GM12878 (cell line): ENCODE data around the gene TMEM52. TPM values are rescaled to one million over a fixed set of nuclear protein-coding genes. Genes with fewer than 3 reads are reported as not detected.

Experiments
- ATAC-seq: fragments of 200-7000 bp; cut with Tn5 transposase; 3 replicates; pipeline ENCODE4 v1.9.1; 2020; ENCODE audit warnings: mild to moderate bottlenecking, moderate library complexity
- BruUV-seq: library from RNA; stranded (reverse); fragments of 400-500 nt; replicated peaks from 2 replicates; lab custom pipeline; 2021; lab: Mats Ljungman, UMichigan
- CTCF ChIA-PET: fragments of 300-600 bp; sonication (Branson Sonifier 250); formaldehyde crosslinking; extraction: SDS; loops from one replicate; lab custom pipeline; 2021; ENCODE audit warnings: inconsistent platforms; lab: Yijun Ruan, JAX
- POLR2A ChIA-PET: fragments of 350-600 bp; formaldehyde crosslinking; extraction: SDS; loops from one replicate; lab custom pipeline; 2021; ENCODE audit warnings: inconsistent platforms; lab: Charles Lee
- RAD21 ChIA-PET: fragments of 300-600 bp; sonication (Branson Sonifier 250); formaldehyde crosslinking; loops from one replicate; lab custom pipeline; 2023; ENCODE audit warnings: antibody characterized with exemption; ENCODE audit not compliant: unreplicated experiment; lab: Charles Lee
- SMC1A ChIA-PET: fragments of 300-600 bp; sonication (Branson Sonifier 250); formaldehyde crosslinking; loops from one replicate; lab custom pipeline; 2023; ENCODE audit not compliant: unreplicated experiment, uncharacterized antibody; lab: Charles Lee
- DNase-seq: peaks from one replicate; pipeline ENCODE4 v3.0.0-alpha.2; 2011; ENCODE audit warnings: low read depth, low spot score
- FAIRE-seq: peaks from 3 replicates; lab custom pipeline; 2011; peaks lifted over from hg19 to GRCh38; lab: Jason Lieb, UNC
- H2AFZ ChIP-seq: 2 replicates; pipeline ENCODE4 v1.6.0; 2011; ENCODE audit warnings: low read depth, low read length, control low read depth; ENCODE audit not compliant: control insufficient read depth
- H3K27ac ChIP-seq: 2 replicates; pipeline ENCODE4 v1.5.1; 2011; ENCODE audit warnings: control low read depth; ENCODE audit not compliant: control insufficient read depth, insufficient read depth
- H3K27me3 ChIP-seq, 2 experiments: replicated peaks in 1 of 2; 2 replicates each; pipeline versions ENCODE4 v1.6.0 to v1.6.1; 2011; ENCODE audit warnings: low read length in 1 of 2; ENCODE audit not compliant: control insufficient read depth in 2 of 2, insufficient read depth in 2 of 2
- H3K36me3 ChIP-seq, 2 experiments: 2 replicates each; pipeline ENCODE4 v1.5.1; 2011; ENCODE audit warnings: low read length in 1 of 2; ENCODE audit not compliant: control insufficient read depth in 2 of 2, insufficient read depth in 2 of 2
- H3K4me1 ChIP-seq: 2 replicates; pipeline ENCODE4 v1.6.1; 2011; ENCODE audit warnings: mild to moderate bottlenecking, low read length, moderate library complexity, mixed read lengths; ENCODE audit not compliant: control insufficient read depth, insufficient read depth
- H3K4me2 ChIP-seq: 2 replicates; pipeline ENCODE4 v1.6.0; 2011; ENCODE audit warnings: control low read depth; ENCODE audit not compliant: control insufficient read depth, insufficient read depth
- H3K4me3 ChIP-seq: fragments of 200-600 bp; sonication (generic); 2 replicates; pipeline ENCODE4 v1.5.1; 2016
- H3K79me2 ChIP-seq: 2 replicates; pipeline ENCODE4 v1.6.0; 2011; ENCODE audit warnings: low read length; ENCODE audit not compliant: control insufficient read depth, insufficient read depth
- H3K9ac ChIP-seq: 2 replicates; pipeline ENCODE4 v1.8.0; 2011; ENCODE audit warnings: low read length, control low read depth, mixed read lengths; ENCODE audit not compliant: control insufficient read depth, insufficient read depth
- H3K9me3 ChIP-seq: replicated peaks from 3 replicates; pipeline ENCODE4 v1.5.1; 2011; ENCODE audit warnings: mild to moderate bottlenecking, low read length; ENCODE audit not compliant: control insufficient read depth, insufficient read depth
- H4K20me1 ChIP-seq: 2 replicates; pipeline ENCODE4 v1.6.0; 2011; ENCODE audit not compliant: control insufficient read depth, insufficient read depth
- ATF3 ChIP-seq: IDR thresholded peaks from 2 replicates; pipeline ENCODE4 v1.6.1; 2011; ENCODE audit warnings: low read depth, mild to moderate bottlenecking, low read length, moderate library complexity, borderline replicate concordance; ENCODE audit errors: extremely low read depth
- ATF7 ChIP-seq: fragments of 450-650 bp; IDR thresholded peaks from 2 replicates; pipeline ENCODE4 v1.6.1; 2016; ENCODE audit warnings: low read depth, mild to moderate bottlenecking
- BCL11A ChIP-seq: IDR thresholded peaks from 2 replicates; pipeline ENCODE4 v1.6.1; 2011; ENCODE audit warnings: low read depth, low read length
- CEBPZ ChIP-seq: fragments of 150-350 bp; IDR thresholded peaks from 2 replicates; pipeline ENCODE4 v1.6.1; 2016; ENCODE audit warnings: low read depth, low read length
- CHD1 ChIP-seq: IDR thresholded peaks from 2 replicates; pipeline ENCODE4 v1.6.1; 2012; ENCODE audit warnings: low read depth, low read length, improper control_type of control experiment
- EP300 ChIP-seq, 2 experiments: fragments of 150-350 bp in 1 of 2; IDR thresholded peaks; 2 replicates each; pipeline ENCODE4 v1.6.1; 2011 to 2012; ENCODE audit warnings: low read depth in 2 of 2, low read length in 2 of 2, borderline replicate concordance in 1 of 2, improper control_type of control experiment in 1 of 2, inconsistent platforms in 1 of 2; ENCODE audit not compliant: control insufficient read depth in 1 of 2
- EZH2 ChIP-seq: IDR thresholded peaks from 2 replicates; pipeline ENCODE4 v1.6.1; 2012; ENCODE audit warnings: low read depth, mild to moderate bottlenecking, control low read depth, inconsistent platforms, low read length, borderline replicate concordance; ENCODE audit not compliant: control insufficient read depth
- LARP7 ChIP-seq: fragments of 450-650 bp; IDR thresholded peaks from 2 replicates; pipeline ENCODE4 v1.6.1; 2017; ENCODE audit warnings: mild to moderate bottlenecking
- MYB ChIP-seq: fragments of 150-350 bp; IDR thresholded peaks from 2 replicates; pipeline ENCODE4 v1.6.1; 2014; ENCODE audit warnings: mild to moderate bottlenecking, low read depth, low read length, borderline replicate concordance
- NFIC ChIP-seq: IDR thresholded peaks from 2 replicates; pipeline ENCODE4 v1.6.1; 2012; ENCODE audit warnings: low read depth, mild to moderate bottlenecking, inconsistent platforms, low read length, moderate library complexity
- RB1 ChIP-seq: fragments of 450-650 bp; formaldehyde crosslinking; IDR thresholded peaks from 2 replicates; pipeline ENCODE4 v1.6.1; 2017; ENCODE audit warnings: mild to moderate bottlenecking, borderline replicate concordance
- SKIL ChIP-seq: fragments of 450-650 bp; IDR thresholded peaks from 2 replicates; pipeline ENCODE4 v1.6.1; 2017; ENCODE audit warnings: mild to moderate bottlenecking, low read depth, inconsistent platforms; ENCODE audit not compliant: poor library complexity, severe bottlenecking
- SMAD1 ChIP-seq: fragments of 450-650 bp; IDR thresholded peaks from 2 replicates; pipeline ENCODE4 v1.6.1; 2018; ENCODE audit warnings: mild to moderate bottlenecking, low read depth; ENCODE audit not compliant: partially characterized antibody
- SMARCA5 ChIP-seq: fragments of 450-650 bp; IDR thresholded peaks from 2 replicates; pipeline ENCODE4 v1.6.1; 2017; ENCODE audit warnings: mild to moderate bottlenecking
- STAT1 ChIP-seq: fragments of 450-650 bp; conservative IDR thresholded peaks from 2 replicates; pipeline ENCODE4 v1.6.1; 2014; ENCODE audit warnings: antibody characterized with exemption, mild to moderate bottlenecking
- ZNF24 ChIP-seq: fragments of 450-650 bp; IDR thresholded peaks from 2 replicates; pipeline ENCODE4 v1.6.1; 2017; ENCODE audit warnings: antibody characterized with exemption, mild to moderate bottlenecking
- ZZZ3 ChIP-seq: IDR thresholded peaks from 2 replicates; pipeline ENCODE4 v1.6.1; 2011; ENCODE audit warnings: low read depth; ENCODE audit not compliant: control insufficient read depth, insufficient read length
- WGBS: methylation state at CpG from one replicate; pipeline ENCODE4 v1.1.6; 2016; ENCODE audit warnings: low lambda C conversion rate; ENCODE audit not compliant: insufficient replicate concordance, insufficient coverage; ENCODE audit errors: missing lambda C conversion rate; 5-methylcytosine and 5-hydroxymethylcytosine counted together
- in situ Hi-C: fragments of 300-500 bp; cut with MboI; formaldehyde crosslinking; loops from 9 replicates; pipeline ENCODE4 v1.14.3; 2018; ENCODE audit warnings: mixed read lengths
- intact Hi-C: fragments of 100-400 bp; cut with micrococcal nuclease; formaldehyde crosslinking; loops from one replicate; pipeline ENCODE4 v1.14.2; 2022; ENCODE audit not compliant: unreplicated experiment
- polyA plus RNA-seq, 11 experiments: library from polyadenylated mRNA; depleted of rRNA in 4 of 11; unstranded in 6 of 11; stranded (reverse) in 5 of 11; fragments of >200 nt; fragmentation: Nextera tagmentation in 4 of 11; fragmentation: Illumina TruSeq in 1 of 11; extraction: Ambion mirVana in 4 of 11; extraction: Trizol in 1 of 11; gene quantifications; 1 replicate in 1 of 11; 2 replicates in 10 of 11; pipeline versions ENCODE4 v1.2.1 to v1.2.3, GENCODE V29; 2011 to 2016; ENCODE audit warnings: inconsistent platforms in 2 of 11, missing spikeins in 2 of 11, low read depth in 1 of 11
- total RNA-seq, 4 experiments: library from RNA; depleted of rRNA in 3 of 4; stranded (reverse); fragments of >200 nt in 3 of 4; fragmentation: Illumina TruSeq in 1 of 4; extraction: Trizol in 1 of 4; gene quantifications; 2 replicates each; pipeline versions ENCODE4 v1.2.1 to v1.2.3, GENCODE V29; 2013 to 2021

TMEM52 gene
- total and polyA plus RNA-seq, 10 of the 15 experiments (the other 5 are each of a cell fraction or from before 2014, with no cell fraction given): 0.17 to 0.33 (median 0.24) TPM; not detected in 7

- Histone ChIP-seq H3K9me3 (no peaks in the 10 kb centered on the region), H2AFZ (no peak overlapping the region)
- 32% methylated on average over 19 of the region's 19 CpGs for WGBS
- TF ChIP-seq BCL11A (no peak), STAT1 (no peak), MYB (no peak), CEBPZ (no peak), SMARCA5 (no peak), ZZZ3 (no peak), LARP7 (no peak), CHD1 (no peak), ATF7 (no peak), EP300 (IDR thresholded peaks at IDR 0.05; ENCODE audit: borderline replicate concordance in 1 of 2, control insufficient read depth in 1 of 2, low read depth in 2 of 2, low read length in 2 of 2) (no peak), SMAD1 (no peak), EZH2 (no peak), SKIL (no peak), NFIC (no peak), ATF3 (no peak), RB1 (no peak), ZNF24 (no peak)
- TF ChIP-seq, all 136 proteins: peak for 0
- H3K27me3 ChIP-seq: no peaks in the 10 kb centered on the region
- ATAC-seq (no peak), DNase-seq (no peak), FAIRE-seq (no peak)
- no peaks in the 10 kb centered on the region for H3K36me3 ChIP-seq
- no TSS peak for BruUV-seq
- ChIA-PET RAD21 (no interaction called here), POLR2A (no interaction called here), CTCF (no interaction called here), SMC1A (no interaction called here)
- H3K4me3 ChIP-seq: no peak overlapping the region
- H3K4me1 ChIP-seq: no peaks in the 10 kb centered on the region
- no peaks in the 10 kb centered on the region for H3K79me2 ChIP-seq
- intact Hi-C loops (loop anchor here (5.0 kb wide), 1 partner anchor 106 kb away; no protein-coding TSS in a partner anchor), in situ Hi-C loops (no loop called here)
- H4K20me1 ChIP-seq: no peaks in the 10 kb centered on the region
- no peak overlapping the region for H3K9ac ChIP-seq
- H3K27ac ChIP-seq: no peak overlapping the region
- no peak overlapping the region for H3K4me2 ChIP-seq
Measured at GRCh38 chr1:1941211-1941841, 22.2 kb upstream of the TMEM52 start.
